GM12878 (cell line): ENCODE data around the gene RALBP1.

Experiments
- ASH2L ChIP-seq: fragments of 300-600, 200-600 bp; sonication (generic); IDR thresholded peaks from 2 replicates; pipeline ENCODE4 v1.6.1; 2017; ENCODE audit warnings: low read depth, mild to moderate bottlenecking, borderline replicate concordance
- CTCF ChIP-seq, 3 experiments: IDR thresholded peaks in 2 of 3; conservative IDR thresholded peaks in 1 of 3; 2 replicates each; pipeline ENCODE4 v1.5.1; 2011; ENCODE audit warnings: low read depth in 3 of 3, low read length in 3 of 3, mild to moderate bottlenecking in 3 of 3, control low read depth in 2 of 3, moderate library complexity in 2 of 3, inconsistent platforms in 1 of 3, mixed read lengths in 1 of 3; ENCODE audit not compliant: control insufficient read depth in 2 of 3, insufficient read depth in 1 of 3; ENCODE audit errors: extremely low read depth in 1 of 3
- EP300 ChIP-seq, 2 experiments: fragments of 150-350 bp in 1 of 2; IDR thresholded peaks; 2 replicates each; pipeline ENCODE4 v1.6.1; 2011 to 2012; ENCODE audit warnings: low read depth in 2 of 2, low read length in 2 of 2, borderline replicate concordance in 1 of 2, improper control_type of control experiment in 1 of 2, inconsistent platforms in 1 of 2; ENCODE audit not compliant: control insufficient read depth in 1 of 2
- JUNB ChIP-seq: IDR thresholded peaks from 2 replicates; pipeline ENCODE4 v1.6.1; 2016; ENCODE audit warnings: antibody characterized with exemption, mild to moderate bottlenecking
- NFIC ChIP-seq: IDR thresholded peaks from 2 replicates; pipeline ENCODE4 v1.6.1; 2012; ENCODE audit warnings: low read depth, mild to moderate bottlenecking, inconsistent platforms, low read length, moderate library complexity
- POLR2AphosphoS2 ChIP-seq: IDR thresholded peaks from 2 replicates; pipeline ENCODE4 v1.6.1; 2011; ENCODE audit warnings: low read depth, mild to moderate bottlenecking, low read length, improper control_type of control experiment, moderate library complexity
- POLR2AphosphoS5 ChIP-seq: IDR thresholded peaks from 2 replicates; pipeline ENCODE4 v1.6.1; 2011; ENCODE audit warnings: mild to moderate bottlenecking, low read length, inconsistent platforms
- ZZZ3 ChIP-seq: IDR thresholded peaks from 2 replicates; pipeline ENCODE4 v1.6.1; 2011; ENCODE audit warnings: low read depth; ENCODE audit not compliant: control insufficient read depth, insufficient read length

DNA sequence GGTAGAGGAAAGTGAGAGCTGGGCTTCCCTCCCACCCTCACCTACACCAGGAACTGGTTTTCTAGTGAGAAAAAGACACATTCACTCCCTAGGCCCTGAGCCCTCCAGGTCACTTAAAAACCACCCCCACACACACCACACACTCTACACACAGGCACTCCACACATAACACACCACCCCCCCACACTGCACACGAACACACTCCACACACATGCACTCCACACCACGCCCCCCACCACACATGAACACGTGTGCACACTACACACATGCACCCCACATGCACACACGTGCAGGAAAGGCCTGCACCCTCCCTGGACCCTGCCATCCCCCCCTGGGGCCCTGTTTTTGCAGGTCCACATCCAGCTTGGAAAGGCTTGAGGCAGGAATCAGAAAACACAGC, 67.6 kb downstream of the RALBP1 start:
- TF ChIP-seq POLR2AphosphoS5 (no peak), POLR2AphosphoS2 (no peak), JUNB (no peak), CTCF (IDR thresholded peaks at IDR 0.05 in 2 of 3, conservative IDR thresholded peaks at IDR 0.05 in 1 of 3; ENCODE audit: control insufficient read depth in 2 of 3, extremely low read depth in 1 of 3, insufficient read depth in 1 of 3, low read depth in 3 of 3, low read length in 3 of 3) (no peak), EP300 (IDR thresholded peaks at IDR 0.05; ENCODE audit: borderline replicate concordance in 1 of 2, control insufficient read depth in 1 of 2, low read depth in 2 of 2, low read length in 2 of 2) (no peak), ASH2L (no peak), ZZZ3 (no peak), NFIC (no peak)
